OCI-LY7 (cell line): ENCODE results near the gene CLDN20. TPM values are rescaled to one million over a fixed set of nuclear protein-coding genes. Genes with fewer than 3 reads are reported as not detected.

Source experiments
- BruUV-seq: library from RNA; stranded (reverse); fragments of 400-500 nt; replicated peaks from 2 replicates; lab custom pipeline; 2021; lab: Mats Ljungman, UMichigan
- CTCF ChIA-PET: fragments of 300-600 bp; sonication (Branson Sonifier 250); formaldehyde crosslinking; loops from one replicate; lab custom pipeline; 2022; ENCODE audit warnings: antibody characterized with exemption; ENCODE audit not compliant: unreplicated experiment; lab: Charles Lee
- POLR2A ChIA-PET: fragments of 300-600 bp; sonication (Branson Sonifier 250); formaldehyde crosslinking; loops from one replicate; lab custom pipeline; 2022; ENCODE audit warnings: antibody characterized with exemption; lab: Charles Lee
- DNase-seq: peaks from one replicate; pipeline ENCODE4 v3.0.0-alpha.2; 2015; ENCODE audit warnings: low spot score
- H2AFZ ChIP-seq: fragments of 200-600 bp; sonication (generic), shearing (Covaris generic); 2 replicates; pipeline ENCODE4 v1.6.1; 2014; ENCODE audit warnings: mild to moderate bottlenecking, antibody characterized with exemption, low read length, moderate library complexity
- H3K27ac ChIP-seq: fragments of 200-600 bp; sonication (generic); 2 replicates; pipeline ENCODE4 v1.5.1; 2014; ENCODE audit warnings: mixed run types, low read depth, mild to moderate bottlenecking, moderate library complexity, low read length, inconsistent platforms; ENCODE audit not compliant: poor library complexity, severe bottlenecking
- H3K36me3 ChIP-seq: fragments of 200-600 bp; sonication (generic); 2 replicates; pipeline ENCODE4 v1.6.1; 2014; ENCODE audit warnings: mild to moderate bottlenecking, antibody characterized with exemption, low read length, moderate library complexity, mixed read lengths; ENCODE audit not compliant: insufficient read depth
- H3K4me1 ChIP-seq: fragments of 200-600 bp; sonication (generic); 2 replicates; pipeline ENCODE4 v1.5.1; 2014; ENCODE audit warnings: mild to moderate bottlenecking, low read length; ENCODE audit not compliant: insufficient read depth, poor library complexity, severe bottlenecking
- H3K4me2 ChIP-seq: fragments of 200-600 bp; sonication (generic); 2 replicates; pipeline ENCODE4 v1.6.1; 2014; ENCODE audit warnings: mild to moderate bottlenecking, low read length
- H3K4me3 ChIP-seq: fragments of 200-600 bp; sonication (generic); 2 replicates; pipeline ENCODE4 v1.5.1; 2014; ENCODE audit warnings: mild to moderate bottlenecking, low read depth, low read length; ENCODE audit not compliant: poor library complexity, severe bottlenecking
- H3K79me2 ChIP-seq: fragments of 200-600 bp; sonication (generic); 2 replicates; pipeline ENCODE4 v1.6.1; 2016; ENCODE audit warnings: low read depth, mild to moderate bottlenecking, low read length, moderate library complexity, mixed read lengths; ENCODE audit not compliant: insufficient read depth
- H3K9me2 ChIP-seq: fragments of 200-600 bp; sonication (generic); 2 replicates; pipeline ENCODE4 v1.6.1; 2016; ENCODE audit warnings: mild to moderate bottlenecking, low read length, mixed read lengths; ENCODE audit not compliant: insufficient read depth
- H3K9me3 ChIP-seq: fragments of 200-600 bp; sonication (generic); 2 replicates; pipeline ENCODE4 v1.6.1; 2014; ENCODE audit warnings: mild to moderate bottlenecking, mixed run types, low read length, mixed read lengths
- H4K20me1 ChIP-seq: fragments of 200-600 bp; sonication (generic); 2 replicates; pipeline ENCODE4 v1.6.1; 2014; ENCODE audit warnings: mild to moderate bottlenecking, antibody characterized with exemption, low read length, moderate library complexity, mixed read lengths; ENCODE audit not compliant: insufficient read depth
- CTCF ChIP-seq: fragments of 200-600 bp; sonication (generic); conservative IDR thresholded peaks from 2 replicates; pipeline ENCODE4 v1.5.1; 2014; ENCODE audit warnings: mild to moderate bottlenecking, antibody characterized with exemption, low read length, moderate library complexity, mixed read lengths
- EZH2phosphoT487 ChIP-seq: fragments of 200-600 bp; sonication (generic); IDR thresholded peaks from 2 replicates; pipeline ENCODE4 v1.6.1; 2018; ENCODE audit warnings: low read depth, borderline replicate concordance, mild to moderate bottlenecking, mixed run types, antibody characterized with exemption, low read length, moderate library complexity, mixed read lengths
- intact Hi-C: fragments of 100-400 bp; cut with micrococcal nuclease; formaldehyde crosslinking; loops from one replicate; pipeline ENCODE4 v1.10.0; 2022; ENCODE audit not compliant: unreplicated experiment
- total RNA-seq, 2 experiments: library from RNA; depleted of rRNA in 1 of 2; stranded (reverse); fragments of >200 nt in 1 of 2; shearing (Covaris generic) in 1 of 2; gene quantifications; 2 replicates each; pipeline ENCODE4 v1.2.3, GENCODE V29; 2014 to 2022

Gene CLDN20
- total RNA-seq, 2 experiments from 2014 or later, result not detected

- H2AFZ ChIP-seq, result no peak overlapping the region
- no peak overlapping the region for H3K4me3 ChIP-seq
- no peaks in the 10 kb centered on the region for H3K9me2 ChIP-seq
- H3K36me3 ChIP-seq, result peaks cover 83% of the 10 kb centered on the region
- no peaks in the 10 kb centered on the region for H3K79me2 ChIP-seq
- no peak overlapping the region for H3K27ac ChIP-seq
- ChIA-PET POLR2A (interaction anchor here (0.9 to 1.3 kb wide), 2 partner anchors 15 to 18 kb away, joined by 3 read pairs; no protein-coding TSS in a partner anchor), CTCF (no interaction called here)
- intact Hi-C loops, result no loop called here
- no peak overlapping the region for H3K4me2 ChIP-seq
- no peaks in the 10 kb centered on the region for H3K4me1 ChIP-seq
- no peak for TF ChIP-seq EZH2phosphoT487
- TF ChIP-seq CTCF, result no peak
- BruUV-seq, result no TSS peak
- H3K9me3 ChIP-seq, result no peaks in the 10 kb centered on the region
- H4K20me1 ChIP-seq, result no peaks in the 10 kb centered on the region
- DNase-seq, result no peak
These were observed 9.6 kb downstream of the CLDN20 start for GRCh38 chr6:155273431-155273830.

GRCh38 chr6:155274106-155274505, 10.3 kb downstream of the CLDN20 start:
- H4K20me1 ChIP-seq, result no peaks in the 10 kb centered on the region
- POLR2A ChIA-PET, result interaction anchor here (1.3 kb wide), 1 partner anchor 14 kb away, joined by 3 read pairs; no protein-coding TSS in a partner anchor
- H3K9me3 ChIP-seq, result no peaks in the 10 kb centered on the region
- H3K4me1 ChIP-seq, result no peaks in the 10 kb centered on the region
- CTCF ChIA-PET, result no interaction called here
- H3K9me2 ChIP-seq, result no peaks in the 10 kb centered on the region
- H3K36me3 ChIP-seq, result peaks cover 90% of the 10 kb centered on the region
- intact Hi-C loops, result no loop called here
- H3K27ac ChIP-seq, result no peak overlapping the region
- no peak overlapping the region for H3K4me3 ChIP-seq
- no peak overlapping the region for H3K4me2 ChIP-seq
- H3K79me2 ChIP-seq, result no peaks in the 10 kb centered on the region
- no TSS peak for BruUV-seq
- DNase-seq, result no peak
- no peak overlapping the region for H2AFZ ChIP-seq
- no peak for TF ChIP-seq CTCF
- no peak for TF ChIP-seq EZH2phosphoT487

- H2AFZ ChIP-seq, result no peak overlapping the region
- H3K4me1 ChIP-seq, result no peaks in the 10 kb centered on the region
- H3K9me2 ChIP-seq, result no peaks in the 10 kb centered on the region
- no TSS peak for BruUV-seq
- H3K4me3 ChIP-seq, result no peak overlapping the region
- no peak overlapping the region for H3K4me2 ChIP-seq
- POLR2A ChIA-PET, result no interaction called here
- CTCF ChIA-PET, result no interaction called here
- no peaks in the 10 kb centered on the region for H4K20me1 ChIP-seq
- no peak overlapping the region for H3K27ac ChIP-seq
- no peak for DNase-seq
- intact Hi-C loops, result no loop called here
- no peaks in the 10 kb centered on the region for H3K9me3 ChIP-seq
- no peaks in the 10 kb centered on the region for H3K79me2 ChIP-seq
- TF ChIP-seq EZH2phosphoT487 (no peak), CTCF (no peak)
- peaks cover 92% of the 10 kb centered on the region for H3K36me3 ChIP-seq
These were observed 10.7 kb downstream of the CLDN20 start for GRCh38 chr6:155274533-155274932.
